ENCODE data around the gene GMDS.

DNA sequence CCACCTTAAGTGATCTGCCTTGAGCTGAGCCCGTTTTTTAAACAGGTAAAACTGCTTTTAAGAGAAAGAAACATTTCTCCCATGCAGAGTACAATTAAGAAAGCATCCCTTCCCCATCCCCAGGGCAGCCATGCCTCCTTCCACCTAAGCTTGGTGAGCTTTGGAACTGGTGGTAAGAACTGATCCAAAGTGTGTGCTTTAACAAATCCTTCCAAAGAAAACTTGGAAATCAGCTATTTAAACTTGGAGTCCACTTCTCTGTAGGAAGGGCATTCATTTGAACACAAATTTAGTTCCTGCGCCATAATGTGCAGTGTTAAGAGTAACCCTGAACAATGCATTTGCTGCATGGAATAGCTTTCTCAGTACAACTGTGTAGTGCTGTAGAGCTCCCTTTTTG lies 17.0 kb downstream of the GMDS start:
- TF ChIP-seq, protein P1, sequence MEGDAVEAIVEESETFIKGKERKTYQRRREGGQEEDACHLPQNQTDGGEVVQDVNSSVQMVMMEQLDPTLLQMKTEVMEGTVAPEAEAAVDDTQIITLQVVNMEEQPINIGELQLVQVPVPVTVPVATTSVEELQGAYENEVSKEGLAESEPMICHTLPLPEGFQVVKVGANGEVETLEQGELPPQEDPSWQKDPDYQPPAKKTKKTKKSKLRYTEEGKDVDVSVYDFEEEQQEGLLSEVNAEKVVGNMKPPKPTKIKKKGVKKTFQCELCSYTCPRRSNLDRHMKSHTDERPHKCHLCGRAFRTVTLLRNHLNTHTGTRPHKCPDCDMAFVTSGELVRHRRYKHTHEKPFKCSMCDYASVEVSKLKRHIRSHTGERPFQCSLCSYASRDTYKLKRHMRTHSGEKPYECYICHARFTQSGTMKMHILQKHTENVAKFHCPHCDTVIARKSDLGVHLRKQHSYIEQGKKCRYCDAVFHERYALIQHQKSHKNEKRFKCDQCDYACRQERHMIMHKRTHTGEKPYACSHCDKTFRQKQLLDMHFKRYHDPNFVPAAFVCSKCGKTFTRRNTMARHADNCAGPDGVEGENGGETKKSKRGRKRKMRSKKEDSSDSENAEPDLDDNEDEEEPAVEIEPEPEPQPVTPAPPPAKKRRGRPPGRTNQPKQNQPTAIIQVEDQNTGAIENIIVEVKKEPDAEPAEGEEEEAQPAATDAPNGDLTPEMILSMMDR (optimal IDR thresholded peaks at IDR 0.05 in 1 of 3, IDR thresholded peaks at IDR 0.05 in 1 of 3, conservative IDR thresholded peaks at IDR 0.05 in 1 of 3; ENCODE audit: extremely low read depth in 1 of 3, insufficient read depth in 2 of 3, low read length in 3 of 3), result no peak
- TF ChIP-seq EZH2 (IDR thresholded peaks at IDR 0.05; ENCODE audit: low read length), result no peak

Measured in keratinocyte (primary cell).